Measurements from ENCODE around the gene ZSCAN16. TPM values are rescaled to one million over a fixed set of nuclear protein-coding genes. Genes with fewer than 3 reads are reported as not detected.
"Not testable (repeated sequence)": the region's sequence is repeated elsewhere in the genome, so short reads cannot be mapped to it uniquely, and the experiment has no call there.

ZSCAN16 gene
- total RNA-seq (2014; rRNA removed; shearing (Covaris generic)) = 2.9 and 4.6 TPM in 2 replicates

DNA sequence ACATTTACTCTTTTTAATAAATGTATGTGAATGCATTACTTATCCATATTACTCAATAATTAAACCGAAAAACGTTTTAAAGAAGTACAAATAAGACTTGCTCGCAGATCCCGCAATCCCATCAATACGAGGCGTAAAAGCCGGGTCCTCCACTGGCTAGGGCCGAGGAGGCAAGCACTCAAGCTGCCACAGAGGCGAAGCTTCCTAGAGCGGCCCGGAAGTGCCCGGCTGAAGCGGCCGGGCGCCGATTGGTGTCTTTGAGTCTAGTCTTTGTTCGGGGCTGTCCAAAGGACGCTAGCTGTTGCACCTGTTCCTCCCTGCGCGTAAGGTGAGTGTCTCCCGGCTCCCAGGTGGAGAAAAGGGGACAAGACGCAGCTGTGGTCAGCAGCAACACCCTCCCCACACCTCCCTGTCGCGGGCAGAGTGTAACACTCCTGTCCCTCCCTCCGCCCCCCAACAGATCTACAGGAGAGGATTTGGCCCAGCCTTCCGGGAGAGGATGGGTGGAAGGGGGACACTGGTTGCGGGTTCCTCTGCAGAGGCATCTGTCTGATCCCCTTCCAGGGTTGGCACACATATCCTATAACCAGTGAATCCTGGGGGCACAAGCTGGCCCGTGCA is at the start of gene ZSCAN16:
Gene ZSCAN16 (plus strand): TSS at position 260 of the 621 bp plus-strand sequence. CDS start 835 bp downstream, outside the sequence.
- Histone ChIP-seq H3K27ac (peak within 1 kb of the TSS; percentile 52), H3K27me3 (no peaks in the 10 kb centered on the region), H3K36me3 (0 out of 2 replicates have a peak, but pooled peaks cover 11% of the 10 kb centered on the region), H3K9me3 (replicated peaks) (no peaks in the 10 kb centered on the region), H3K4me1 (no peaks in the 10 kb centered on the region), H3K4me3 (peak within 1 kb of the TSS; percentile 68)
- DNase-seq = peak; percentile 82 to 88

DNA sequence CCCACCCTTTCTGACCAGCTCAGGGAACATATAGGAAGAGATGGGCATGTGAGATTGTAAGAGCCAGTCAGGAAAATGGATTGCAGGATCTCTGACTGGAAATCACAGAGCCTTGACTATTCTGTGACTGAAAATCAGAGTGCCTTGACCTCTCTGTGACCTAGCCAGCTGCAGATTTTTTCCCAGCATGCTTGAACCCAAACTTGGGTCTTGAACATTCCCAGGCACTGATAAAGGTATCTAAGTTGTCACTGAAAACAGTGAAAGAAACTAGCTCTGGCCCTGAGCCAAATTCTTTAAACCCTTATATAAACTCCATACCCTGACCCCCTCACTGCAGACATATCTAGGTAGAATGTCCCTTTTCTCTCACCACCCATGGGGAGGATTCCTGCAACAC is 46.4 kb upstream of the ZSCAN16 start:
- no peaks in the 10 kb centered on the region for H3K4me1 ChIP-seq
- no peaks in the 10 kb centered on the region for H3K36me3 ChIP-seq
- H3K27me3 ChIP-seq = no peaks in the 10 kb centered on the region
- no peaks in the 10 kb centered on the region for H3K9me3 ChIP-seq (replicated peaks)
- H3K27ac ChIP-seq = no peak overlapping the region
- DNase-seq = no peak
- no peak overlapping the region for H3K4me3 ChIP-seq

DNA sequence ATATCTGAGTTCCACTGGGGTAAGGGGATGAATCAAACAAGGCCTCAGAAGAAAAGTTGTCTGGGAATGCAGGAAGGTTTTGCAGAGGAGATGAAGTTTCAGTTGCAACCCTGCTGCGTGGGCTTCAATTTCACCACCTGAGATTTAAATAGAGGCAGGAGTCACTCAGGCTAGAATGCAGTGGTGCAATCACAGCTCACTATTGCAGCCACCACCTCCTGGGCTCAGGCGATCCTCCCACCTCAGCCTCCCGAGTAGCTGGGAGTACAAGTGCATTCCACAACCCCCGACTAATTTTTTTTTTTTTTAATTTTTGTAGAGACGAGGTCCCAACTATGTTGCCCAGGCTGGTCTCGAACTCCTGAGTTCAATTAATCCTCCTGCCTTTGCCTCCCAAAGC is 45.6 kb upstream of the ZSCAN16 start:
- no peak overlapping the region for H3K27ac ChIP-seq
- no peaks in the 10 kb centered on the region for H3K36me3 ChIP-seq
- H3K4me3 ChIP-seq = no peak overlapping the region
- no peaks in the 10 kb centered on the region for H3K4me1 ChIP-seq
- H3K27me3 ChIP-seq = no peaks in the 10 kb centered on the region
- DNase-seq = no peak
- no peaks in the 10 kb centered on the region for H3K9me3 ChIP-seq (replicated peaks)

DNA sequence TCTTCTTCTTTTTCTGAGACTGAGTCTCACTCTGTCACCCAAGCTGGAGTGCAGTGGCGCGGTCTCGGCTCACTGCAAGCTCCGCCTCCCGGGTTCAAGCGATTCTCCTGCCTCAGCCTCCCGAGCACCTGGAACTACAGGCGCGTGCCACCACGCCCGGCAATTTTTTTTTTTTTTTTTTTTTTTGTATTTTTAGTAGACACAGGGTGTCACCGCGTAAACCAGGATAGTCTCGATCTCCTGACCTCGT is 44.1 kb upstream of the ZSCAN16 start, which contains the start of gene ZNF165:
Gene ZNF165 (plus strand): TSS at position 188 of the 250 bp plus-strand sequence. CDS start 4,913 bp downstream, outside the sequence.
- H3K27me3 ChIP-seq; H3K9me3 ChIP-seq (replicated peaks); DNase-seq; H3K36me3 ChIP-seq; H3K4me1 ChIP-seq: not testable (repeated sequence)
- Histone ChIP-seq H3K4me3 (peak within 1 kb of the TSS; percentile 73), H3K27ac (peak within 1 kb of the TSS; percentile 53)

DNA sequence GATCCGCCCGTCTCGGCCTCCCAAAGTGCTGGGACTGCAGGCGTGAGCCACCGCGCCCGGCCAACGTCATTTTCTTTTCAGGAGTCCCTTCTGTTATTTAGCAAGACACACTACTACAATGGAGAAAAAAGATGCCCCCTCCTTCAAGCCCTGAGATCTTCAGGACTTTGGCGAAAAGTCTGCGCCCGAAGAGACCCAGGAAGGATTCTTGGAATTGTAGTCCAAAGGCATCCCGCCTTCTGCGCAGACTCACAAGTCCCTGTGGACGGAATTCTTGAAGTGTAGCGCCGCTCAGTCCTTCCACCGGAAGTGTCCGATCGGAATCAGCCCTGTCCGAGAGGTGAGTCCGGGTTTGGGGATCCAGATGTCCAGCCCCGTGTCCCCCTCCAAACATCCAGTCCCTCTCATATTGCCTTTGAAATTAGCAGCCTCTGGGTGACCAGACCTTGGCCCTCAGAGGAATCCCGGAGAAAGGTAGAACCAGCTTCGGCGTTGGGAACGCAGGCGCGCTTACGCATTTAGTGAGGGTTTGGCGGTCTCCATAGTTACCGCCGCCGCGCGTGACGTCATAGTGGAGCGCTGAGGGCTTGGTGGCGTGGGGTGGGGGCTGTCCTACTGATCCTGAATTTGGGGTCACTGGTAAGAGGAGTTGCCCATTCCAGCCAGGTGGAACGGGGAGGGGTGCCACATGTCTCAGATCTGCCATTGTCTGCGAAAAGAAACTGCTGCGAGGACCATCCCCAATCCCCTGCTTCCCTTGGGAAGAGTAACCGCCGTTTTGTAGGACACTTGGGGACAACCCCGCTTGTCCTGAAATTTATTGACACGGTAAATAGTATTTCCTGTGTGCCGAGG is 43.6 kb upstream of the ZSCAN16 start:
- Histone ChIP-seq H3K36me3 (no peaks in the 10 kb centered on the region), H3K4me3 (peak overlapping the region; percentile 73), H3K9me3 (replicated peaks) (no peaks in the 10 kb centered on the region), H3K4me1 (no peaks in the 10 kb centered on the region), H3K27ac (peak overlapping the region; percentile 53), H3K27me3 (no peaks in the 10 kb centered on the region)
- peak; percentile 90 to 95 for DNase-seq

DNA sequence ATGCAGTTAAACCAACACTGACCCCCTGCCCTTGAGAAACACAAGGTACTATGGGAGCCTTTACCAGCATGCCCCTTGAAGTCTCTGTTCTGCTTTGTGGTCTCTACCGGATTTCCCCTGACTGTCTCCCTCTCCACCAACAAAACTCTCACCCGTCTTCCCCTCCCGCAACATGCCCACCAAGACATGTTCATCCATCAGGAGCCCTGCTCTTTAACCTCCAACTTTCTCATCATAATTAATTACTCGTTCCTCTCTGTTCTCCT is 43.0 kb upstream of the ZSCAN16 start:
- no peaks in the 10 kb centered on the region for H3K36me3 ChIP-seq
- H3K27ac ChIP-seq = peak overlapping the region; percentile 53

DNA sequence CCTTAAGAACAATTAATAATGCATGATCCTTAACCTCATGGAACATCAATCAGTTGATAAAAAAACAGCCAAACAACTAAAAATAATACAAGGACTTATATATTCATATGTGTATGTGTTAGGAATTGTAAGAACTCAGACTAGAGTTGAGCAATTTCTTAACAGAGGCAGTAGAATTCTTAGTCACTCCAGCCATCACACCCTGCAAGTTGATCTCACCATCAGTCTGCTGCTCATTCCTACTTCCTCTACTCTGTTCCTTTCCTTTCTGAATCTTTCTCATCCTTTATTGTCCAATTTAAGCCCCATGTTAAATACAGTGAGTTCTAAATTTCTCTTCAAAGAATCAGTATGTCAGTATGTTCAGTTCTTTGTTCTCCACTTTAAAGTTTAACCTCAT is 41.5 kb upstream of the ZSCAN16 start:
- H3K4me1 ChIP-seq = no peaks in the 10 kb centered on the region
- no peaks in the 10 kb centered on the region for H3K36me3 ChIP-seq
- no peak for DNase-seq
- no peaks in the 10 kb centered on the region for H3K9me3 ChIP-seq (replicated peaks)
- no peaks in the 10 kb centered on the region for H3K27me3 ChIP-seq
- H3K4me3 ChIP-seq = no peak overlapping the region
- H3K27ac ChIP-seq = no peak overlapping the region

More for the DNA sequence above, 43.0 kb upstream of the ZSCAN16 start:
- Histone ChIP-seq H3K4me1 (no peaks in the 10 kb centered on the region), H3K9me3 (replicated peaks) (no peaks in the 10 kb centered on the region), H3K27me3 (no peaks in the 10 kb centered on the region), H3K4me3 (peak overlapping the region; percentile 73)
- no peak for DNase-seq

DNA sequence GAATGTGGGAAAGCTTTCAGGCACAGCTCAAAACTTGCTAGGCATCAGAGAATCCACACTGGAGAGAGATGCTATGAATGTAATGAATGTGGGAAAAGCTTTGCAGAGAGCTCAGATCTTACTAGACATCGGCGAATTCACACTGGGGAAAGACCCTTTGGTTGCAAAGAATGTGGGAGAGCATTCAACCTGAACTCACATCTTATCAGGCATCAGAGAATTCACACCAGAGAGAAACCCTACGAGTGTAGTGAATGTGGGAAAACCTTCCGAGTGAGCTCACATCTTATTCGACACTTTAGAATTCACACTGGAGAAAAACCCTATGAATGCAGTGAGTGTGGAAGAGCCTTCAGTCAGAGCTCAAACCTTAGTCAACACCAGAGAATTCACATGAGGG is 35.4 kb upstream of the ZSCAN16 start:
- Histone ChIP-seq H3K27ac (no peak overlapping the region), H3K36me3 (no peaks in the 10 kb centered on the region), H3K4me1 (no peaks in the 10 kb centered on the region), H3K27me3 (no peaks in the 10 kb centered on the region), H3K4me3 (no peak overlapping the region), H3K9me3 (replicated peaks) (no peaks in the 10 kb centered on the region)
- DNase-seq = no peak

DNA sequence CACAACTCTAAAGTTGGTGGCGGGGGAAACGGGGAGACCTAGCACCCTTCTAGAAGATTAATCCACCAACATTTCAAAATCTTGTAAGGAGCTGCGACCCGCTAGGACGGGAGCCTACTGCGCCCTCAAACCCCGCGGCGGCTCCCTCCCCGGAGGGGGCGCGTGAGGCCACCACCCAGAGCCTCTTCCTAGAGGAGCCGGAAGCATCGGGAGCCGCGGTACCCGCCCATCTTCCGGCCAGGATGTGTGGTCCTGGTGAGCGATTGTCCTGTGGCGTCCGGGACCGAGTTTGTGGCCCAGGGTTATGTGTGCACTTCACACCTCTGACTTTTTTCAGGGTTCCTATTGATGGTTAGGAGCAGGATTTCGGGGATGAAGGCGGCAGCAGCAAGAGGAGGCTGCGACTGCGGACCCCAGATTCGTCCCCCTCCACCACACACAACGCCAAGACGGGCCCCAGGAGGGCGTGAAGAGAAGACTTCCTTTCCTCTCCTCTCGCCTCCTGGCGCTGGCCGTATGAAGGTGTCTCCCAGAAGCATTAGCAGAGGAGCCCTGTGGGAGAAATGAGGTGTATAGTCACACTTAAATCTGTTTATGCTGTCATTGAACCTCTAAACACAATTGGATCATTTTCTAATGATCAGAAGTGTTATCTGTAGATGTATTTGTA is 33.4 kb upstream of the ZSCAN16 start:
- Histone ChIP-seq H3K27ac (no peak overlapping the region), H3K4me3 (no peak overlapping the region), H3K27me3 (no peaks in the 10 kb centered on the region), H3K36me3 (no peaks in the 10 kb centered on the region), H3K9me3 (replicated peaks) (no peaks in the 10 kb centered on the region), H3K4me1 (no peaks in the 10 kb centered on the region)
- DNase-seq = no peak

DNA sequence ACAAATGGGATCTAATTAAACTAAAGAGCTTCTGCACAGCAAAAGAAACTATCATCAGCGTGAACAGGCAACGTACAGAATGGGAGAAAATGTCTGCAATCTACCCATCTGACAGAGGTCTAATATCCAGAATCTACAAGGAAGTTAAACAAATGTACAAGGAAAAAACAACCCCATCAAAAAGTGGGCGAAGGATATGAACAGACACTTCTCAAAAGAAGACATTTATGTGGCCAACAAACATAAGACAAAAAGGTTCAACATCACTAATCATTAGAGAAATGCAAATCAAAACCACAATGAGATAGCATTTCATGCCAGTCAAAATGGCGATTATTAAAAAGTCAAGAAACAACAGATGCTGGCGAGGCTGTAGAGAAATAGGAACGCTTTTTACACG is 22.2 kb upstream of the ZSCAN16 start:
- not testable (repeated sequence) for H3K27ac ChIP-seq; H3K27me3 ChIP-seq; H3K36me3 ChIP-seq; H3K4me3 ChIP-seq; H3K4me1 ChIP-seq; DNase-seq; H3K9me3 ChIP-seq (replicated peaks)

DNA sequence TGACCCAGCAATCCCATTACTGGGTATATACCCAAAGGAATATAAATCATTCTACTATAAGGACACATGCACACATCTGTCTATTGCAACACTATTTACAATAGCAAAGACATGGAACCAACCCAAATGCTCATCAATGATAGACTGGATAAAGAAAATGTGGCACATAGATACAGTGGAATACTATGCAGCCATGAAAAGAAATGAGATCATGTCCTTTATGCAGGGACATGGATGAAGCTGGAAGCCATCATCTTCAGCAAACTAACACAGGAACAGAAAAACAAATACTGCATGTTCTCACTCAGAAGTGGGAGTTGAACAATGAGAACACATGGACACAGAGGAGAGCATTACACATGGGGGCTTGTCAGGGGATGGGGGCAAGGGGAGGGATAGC is 21.7 kb upstream of the ZSCAN16 start:
- H3K4me3 ChIP-seq; H3K27me3 ChIP-seq; H3K36me3 ChIP-seq; H3K27ac ChIP-seq; H3K4me1 ChIP-seq; H3K9me3 ChIP-seq (replicated peaks); DNase-seq: not testable (repeated sequence)

DNA sequence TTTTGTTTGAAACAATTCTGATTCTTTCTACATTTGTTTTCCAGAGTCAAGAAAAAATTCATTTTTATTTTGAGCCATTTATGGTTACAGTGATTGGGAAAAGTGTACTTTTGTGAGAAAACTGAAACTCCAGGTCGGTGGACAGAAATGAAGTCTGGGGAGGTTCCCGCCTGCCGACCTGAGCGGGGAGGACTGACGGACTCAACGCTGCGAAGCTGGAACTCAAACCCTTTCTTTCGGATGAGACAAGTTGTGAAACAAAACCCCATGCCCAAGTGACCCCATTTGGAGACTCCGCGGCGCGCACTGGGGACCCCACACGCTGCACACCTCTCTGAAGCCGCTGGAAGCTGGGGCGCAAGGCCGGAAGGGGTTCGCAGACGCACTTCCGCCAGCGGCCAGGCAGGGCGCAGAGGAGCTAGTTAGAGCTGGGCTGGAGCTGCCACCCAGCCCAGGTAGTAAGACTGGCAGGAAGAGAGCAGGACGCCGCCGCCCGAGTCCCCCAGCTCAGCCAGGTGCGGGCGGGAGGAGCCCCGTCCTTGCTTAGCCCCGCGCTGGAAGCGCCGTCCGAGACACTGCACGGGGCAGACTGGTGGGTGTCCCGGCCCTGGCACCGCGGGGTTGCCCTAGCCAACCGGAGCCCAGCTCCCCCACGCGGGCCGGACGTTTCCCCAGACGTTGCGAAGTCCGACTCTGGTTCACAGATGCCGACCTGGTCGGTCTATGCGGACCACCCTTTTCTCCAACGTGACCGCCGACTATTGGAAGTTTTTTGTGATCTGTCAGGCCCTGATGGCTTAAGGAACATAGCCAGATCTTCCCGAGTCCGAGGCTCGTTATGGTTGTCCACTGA is 19.8 kb upstream of the ZSCAN16 start:
- Histone ChIP-seq H3K9me3 (replicated peaks) (no peaks in the 10 kb centered on the region), H3K27me3 (no peaks in the 10 kb centered on the region), H3K4me1 (no peaks in the 10 kb centered on the region), H3K36me3 (no peaks in the 10 kb centered on the region), H3K4me3 (peak overlapping the region; percentile 70), H3K27ac (peak overlapping the region; percentile 9; the same call in 1 of the 2 replicates)
- peak; percentile 80 to 86 for DNase-seq

DNA sequence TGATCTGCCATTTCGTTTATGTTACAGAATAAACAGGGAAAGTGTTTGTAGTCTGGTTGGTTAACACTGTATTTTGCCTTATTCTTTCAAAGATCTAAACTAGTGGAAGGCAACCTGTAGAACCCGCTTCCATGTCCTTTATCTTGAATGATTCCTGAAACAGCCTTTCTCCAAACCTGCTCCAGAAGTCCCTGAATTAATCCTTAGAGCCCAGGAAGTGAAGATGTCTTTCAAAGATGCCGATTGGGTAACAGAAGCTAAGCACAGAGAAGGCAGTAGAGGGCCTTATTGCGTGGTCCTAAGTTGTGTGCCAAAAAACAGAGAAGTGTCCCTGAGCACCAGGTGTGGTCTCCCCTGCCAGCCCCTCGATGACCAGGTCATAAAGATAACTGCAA is 19.2 kb upstream of the ZSCAN16 start:
- H3K36me3 ChIP-seq = no peaks in the 10 kb centered on the region
- H3K27me3 ChIP-seq = no peaks in the 10 kb centered on the region
- no peaks in the 10 kb centered on the region for H3K9me3 ChIP-seq (replicated peaks)
- H3K27ac ChIP-seq = no peak overlapping the region
- H3K4me3 ChIP-seq = peak overlapping the region; percentile 70
- DNase-seq = no peak
- H3K4me1 ChIP-seq = no peaks in the 10 kb centered on the region

DNA sequence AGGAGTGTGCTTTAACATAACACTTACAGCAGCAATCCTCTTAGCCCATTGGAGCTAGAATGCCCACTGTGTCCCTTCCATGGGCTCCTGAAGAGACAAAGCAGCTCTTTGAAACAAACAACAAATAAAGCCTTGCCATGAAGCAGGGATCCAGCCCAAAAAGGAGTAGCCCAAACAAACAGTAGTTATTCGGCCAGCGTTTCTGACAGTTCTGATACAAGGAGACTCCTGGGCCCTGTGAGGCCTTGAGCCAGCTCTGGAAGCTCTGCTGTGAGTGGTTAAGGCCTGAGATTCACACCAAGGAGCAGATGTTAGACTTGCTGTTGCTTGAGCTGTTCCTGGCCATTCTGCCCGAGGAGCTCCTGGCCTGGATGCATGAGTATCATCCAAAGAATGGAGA is 16.9 kb upstream of the ZSCAN16 start:
- no peaks in the 10 kb centered on the region for H3K9me3 ChIP-seq (replicated peaks)
- DNase-seq = no peak
- H3K27me3 ChIP-seq = no peaks in the 10 kb centered on the region
- H3K4me1 ChIP-seq = no peaks in the 10 kb centered on the region
- no peak overlapping the region for H3K27ac ChIP-seq
- H3K4me3 ChIP-seq = no peak overlapping the region
- no peaks in the 10 kb centered on the region for H3K36me3 ChIP-seq

DNA sequence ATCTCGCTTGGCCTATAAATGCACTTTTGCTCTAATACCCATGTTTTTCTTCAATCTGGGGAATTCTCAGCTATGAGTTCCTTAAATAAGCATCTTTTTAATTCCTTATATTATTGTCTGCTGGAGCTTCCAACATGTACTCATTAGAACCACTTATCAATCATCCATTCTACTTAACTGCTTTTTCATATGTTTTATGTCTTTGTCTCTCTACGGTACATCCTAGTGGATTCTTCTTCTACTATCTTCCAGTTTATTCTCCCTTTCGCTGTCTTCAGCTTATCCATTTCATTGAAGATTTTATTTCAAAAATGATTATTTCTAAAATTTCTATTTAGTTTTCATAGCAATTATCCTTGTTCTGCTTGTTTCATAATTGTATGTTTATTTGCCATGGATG is 12.4 kb upstream of the ZSCAN16 start:
- H3K4me1 ChIP-seq = no peaks in the 10 kb centered on the region
- no peaks in the 10 kb centered on the region for H3K27me3 ChIP-seq
- no peak overlapping the region for H3K4me3 ChIP-seq
- no peak overlapping the region for H3K27ac ChIP-seq
- no peaks in the 10 kb centered on the region for H3K9me3 ChIP-seq (replicated peaks)
- H3K36me3 ChIP-seq = no peaks in the 10 kb centered on the region; the same call in 1 of the 2 replicates
- DNase-seq = no peak
